ENCODE results near the gene GUCY1A1.

GUCY1A1 gene

GRCh38 chr4:155749041-155749440, 82.4 kb downstream of the GUCY1A1 start:
- no peak overlapping the region for H3K4me3 ChIP-seq (ENCODE audit: low read depth, low read length)
- no peaks in the 10 kb centered on the region for H3K36me3 ChIP-seq (replicated peaks)
- no peak for TF ChIP-seq CTCF (IDR thresholded peaks at IDR 0.05; ENCODE audit: low read depth, low read length, missing control alignments)
- in situ Hi-C loops (cut with HindIII; ENCODE audit: low pct_ligation_motif_present, low sequenced_read_pairs), result no loop called here
- H3K27me3 ChIP-seq (replicated peaks), result no peaks in the 10 kb centered on the region
- DNase-seq, result no peak
- H3K27ac ChIP-seq, result no peak overlapping the region

GRCh38 chr4:155751569-155751968, 84.9 kb downstream of the GUCY1A1 start:
- in situ Hi-C loops (cut with HindIII; ENCODE audit: low pct_ligation_motif_present, low sequenced_read_pairs), result no loop called here
- no peaks in the 10 kb centered on the region for H3K27me3 ChIP-seq (replicated peaks)
- H3K4me3 ChIP-seq (ENCODE audit: low read depth, low read length), result no peak overlapping the region
- H3K27ac ChIP-seq, result no peak overlapping the region
- TF ChIP-seq CTCF (IDR thresholded peaks at IDR 0.05; ENCODE audit: low read depth, low read length, missing control alignments), result no peak
- DNase-seq, result no peak
- H3K36me3 ChIP-seq (replicated peaks), result no peaks in the 10 kb centered on the region

GRCh38 chr4:155757745-155758265, 91.2 kb downstream of the GUCY1A1 start:
- no peak for DNase-seq
- no peak overlapping the region for H3K27ac ChIP-seq
- no peaks in the 10 kb centered on the region for H3K27me3 ChIP-seq (replicated peaks)
- TF ChIP-seq CTCF (IDR thresholded peaks at IDR 0.05; ENCODE audit: low read depth, low read length, missing control alignments), result no peak
- in situ Hi-C loops (cut with HindIII; ENCODE audit: low pct_ligation_motif_present, low sequenced_read_pairs), result no loop called here
- no peak overlapping the region for H3K4me3 ChIP-seq (ENCODE audit: low read depth, low read length)
- no peaks in the 10 kb centered on the region for H3K36me3 ChIP-seq (replicated peaks)

GRCh38 chr4:155758481-155759371, 92.1 kb downstream of the GUCY1A1 start, which contains the start of gene GUCY1B1:
TSS of gene GUCY1B1 (plus strand) at chr4:155759021. CDS start at chr4:155759141, 120 bp downstream.
- DNase-seq, result peak; percentile 94
- TF ChIP-seq CTCF (IDR thresholded peaks at IDR 0.05; ENCODE audit: low read depth, low read length, missing control alignments), result peak; percentile 52
- in situ Hi-C loops (cut with HindIII; ENCODE audit: low pct_ligation_motif_present, low sequenced_read_pairs), result no loop called here
- Histone ChIP-seq H3K27ac (no peak within 1 kb of the TSS), H3K27me3 (replicated peaks) (no peaks in the 10 kb centered on the region), H3K36me3 (replicated peaks) (no peaks in the 10 kb centered on the region), H3K4me3 (ENCODE audit: low read depth, low read length) (peak within 1 kb of the TSS; percentile 66)

- no peak overlapping the region for H3K27ac ChIP-seq
- no peaks in the 10 kb centered on the region for H3K27me3 ChIP-seq (replicated peaks)
- H3K4me3 ChIP-seq (ENCODE audit: low read depth, low read length), result peak overlapping the region; percentile 66
- no peak for DNase-seq
- in situ Hi-C loops (cut with HindIII; ENCODE audit: low pct_ligation_motif_present, low sequenced_read_pairs), result no loop called here
- no peak for TF ChIP-seq CTCF (IDR thresholded peaks at IDR 0.05; ENCODE audit: low read depth, low read length, missing control alignments)
- H3K36me3 ChIP-seq (replicated peaks), result no peaks in the 10 kb centered on the region
Observed at GRCh38 chr4:155759372-155760252, 93.0 kb downstream of the GUCY1A1 start.
